Activated CD8-positive, alpha-beta memory T cell treated with anti-CD3 and anti-CD28 coated beads, Interleukin-2, amount 10 ng/mL, durations not matched to agents 7 days and 5 days (primary cell): ENCODE measurements around the gene AGAP2. TPM values are rescaled to one million over a fixed set of nuclear protein-coding genes. Genes with fewer than 3 reads are reported as not detected.
A peak's percentile ranks its signal among the peaks of the same experiment; 100 is the strongest.

ENCODE experiments used
- ATAC-seq: fragments of 150-1000 bp; cut with Tn5 transposase; one replicate; pipeline ENCODE4 v1.10.0; 2021; ENCODE audit warnings: moderate library complexity
- CTCF ChIA-PET: fragments of 350-600 bp; sonication (Branson Sonifier 250); formaldehyde crosslinking; loops from one replicate; lab custom pipeline; 2021; ENCODE audit warnings: antibody characterized with exemption; lab: Charles Lee
- DNase-seq: peaks from one replicate; pipeline ENCODE4 v3.0.0-alpha.2; 2020
- H3K27ac Mint-ChIP-seq: one replicate; pipeline ENCODE4 v1.8.0; 2021; ENCODE audit warnings: mild to moderate bottlenecking, mixed read lengths
- H3K27me3 Mint-ChIP-seq: one replicate; pipeline ENCODE4 v1.8.0; 2021; ENCODE audit warnings: mixed read lengths
- H3K36me3 Mint-ChIP-seq: one replicate; pipeline ENCODE4 v1.8.0; 2021; ENCODE audit warnings: mild to moderate bottlenecking, mixed read lengths
- H3K4me1 Mint-ChIP-seq: one replicate; pipeline ENCODE4 v1.8.0; 2021; ENCODE audit warnings: mixed read lengths
- H3K4me3 Mint-ChIP-seq: one replicate; pipeline ENCODE4 v1.8.0; 2021; ENCODE audit warnings: mild to moderate bottlenecking, moderate library complexity, mixed read lengths
- H3K9me3 Mint-ChIP-seq: one replicate; pipeline ENCODE4 v1.8.0; 2022; ENCODE audit warnings: low read depth, mixed read lengths
- total RNA-seq, 2 experiments: library from RNA; stranded (reverse); gene quantifications; one replicate each; pipeline ENCODE4 v1.2.3, GENCODE V29; 2021

AGAP2 gene
- total RNA-seq, 2 experiments from 2014 or later, result 70.7 to 72.7 TPM

DNA sequence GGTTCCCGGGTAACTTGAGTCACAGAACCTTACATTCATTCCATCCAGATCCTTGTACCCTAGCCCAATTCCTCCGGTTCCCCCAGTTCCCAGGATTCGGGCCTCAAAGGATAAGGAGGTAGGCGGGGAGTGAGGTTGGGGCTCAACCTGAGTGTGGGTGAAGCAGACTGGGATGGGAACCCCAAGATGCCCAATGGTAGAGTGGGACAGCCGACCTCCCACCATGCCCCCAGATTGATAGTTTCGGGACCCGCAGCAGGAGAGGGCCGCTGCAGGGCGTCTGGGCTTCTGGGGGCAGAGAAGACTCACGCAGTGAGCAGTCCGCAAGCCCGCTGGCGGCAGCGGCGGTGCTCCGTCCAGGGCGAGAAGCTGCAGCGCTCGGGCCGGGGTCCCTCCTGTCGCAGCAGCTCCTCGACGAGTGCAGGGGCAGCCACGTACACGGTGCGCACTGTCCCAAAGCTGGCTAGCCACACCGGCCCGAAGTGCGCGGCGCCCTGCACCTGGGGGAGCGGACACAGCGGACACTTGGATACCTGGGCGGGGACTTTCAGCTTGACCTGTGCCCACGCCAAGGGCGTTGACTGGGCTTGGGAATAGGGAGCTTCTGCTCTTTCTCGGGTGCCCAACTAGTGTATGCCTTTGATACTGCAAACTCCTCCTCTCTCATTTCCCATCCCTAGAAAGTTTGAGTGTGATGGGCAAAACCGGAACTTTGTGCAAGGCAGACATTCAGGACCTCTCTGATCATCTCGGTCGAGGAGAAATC is 27.3 kb upstream of the AGAP2 start:
- Mint-ChIP-seq H3K36me3 (peaks cover 16% of the 10 kb centered on the region), H3K4me1 (peaks cover 33% of the 10 kb centered on the region), H3K4me3 (peak overlapping the region; percentile 80), H3K9me3 (no peaks in the 10 kb centered on the region), H3K27ac (no peak overlapping the region), H3K27me3 (peaks cover 15% of the 10 kb centered on the region)
- DNase-seq (no peak), ATAC-seq (peak; percentile 24)
- CTCF ChIA-PET, result interaction anchor here (0.8 to 3.2 kb wide), 11 partner anchors 8 to 140 kb away, joined by 3 to 48 read pairs (median 4); partner anchors contain the start of gene MARCHF9

DNA sequence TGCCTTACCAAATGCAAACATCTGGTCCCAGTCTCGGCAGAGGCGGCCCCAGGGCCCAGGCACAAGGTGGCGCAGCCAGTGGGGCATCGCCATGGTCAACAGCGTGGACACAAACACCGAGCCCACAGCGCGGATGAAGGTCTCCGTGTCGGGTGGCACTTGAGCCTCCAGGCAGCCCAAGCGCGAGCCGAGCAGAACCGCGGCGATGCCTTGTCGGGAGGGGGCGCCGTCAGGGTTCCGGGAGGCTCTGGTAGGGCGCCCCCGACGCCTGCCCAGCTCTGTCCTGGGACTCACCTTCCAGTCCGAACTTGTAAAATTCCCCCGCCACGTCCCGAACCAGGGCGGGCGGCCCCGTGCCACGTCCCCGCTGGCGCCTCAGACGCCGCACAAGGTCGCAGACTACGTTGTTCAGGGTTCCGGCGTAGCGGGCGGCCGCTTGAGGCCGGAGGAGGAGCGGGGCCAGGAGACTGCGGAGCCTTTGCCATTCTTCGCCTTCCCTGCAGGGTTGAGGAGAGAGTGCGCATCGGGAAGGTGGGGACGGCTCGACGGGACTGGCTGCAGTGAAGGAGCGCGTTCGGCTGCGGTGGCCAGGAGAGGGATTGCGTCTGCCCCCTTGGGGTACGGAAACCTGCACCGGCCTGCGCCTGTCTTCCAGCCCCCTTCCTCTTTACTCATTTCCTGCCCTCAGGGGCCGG is 26.6 kb upstream of the AGAP2 start:
- peaks cover 28% of the 10 kb centered on the region for H3K4me1 Mint-ChIP-seq
- peak overlapping the region; percentile 69 for H3K27ac Mint-ChIP-seq
- H3K27me3 Mint-ChIP-seq, result peaks cover 15% of the 10 kb centered on the region
- ATAC-seq (peak; percentile 80), DNase-seq (peak; percentile 72)
- CTCF ChIA-PET, result interaction anchor here (0.8 to 3.5 kb wide), 13 partner anchors 9 to 134 kb away, joined by 3 to 48 read pairs (median 5); partner anchors contain the start of genes MARCHF9 and TSFM
- H3K4me3 Mint-ChIP-seq, result peak overlapping the region; percentile 80
- H3K9me3 Mint-ChIP-seq, result no peaks in the 10 kb centered on the region
- peaks cover 16% of the 10 kb centered on the region for H3K36me3 Mint-ChIP-seq

DNA sequence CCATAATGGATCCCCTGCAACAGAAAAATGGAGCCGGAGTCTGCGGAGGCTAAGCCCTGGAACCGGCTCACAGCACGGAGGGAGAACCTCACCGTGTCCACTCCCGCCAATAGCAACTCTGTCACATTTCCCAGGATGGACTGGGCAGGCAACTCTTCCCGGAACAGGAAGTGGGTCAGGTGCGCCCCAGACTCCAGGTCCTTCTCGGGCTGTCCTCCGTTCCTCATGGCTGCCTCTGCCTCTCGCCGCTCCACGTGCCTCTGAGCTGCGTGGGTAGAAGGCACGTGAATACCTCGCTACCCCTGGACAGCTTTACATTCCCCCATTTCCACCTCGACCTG is 26.1 kb upstream of the AGAP2 start:
- peaks cover 11% of the 10 kb centered on the region for H3K36me3 Mint-ChIP-seq
- ATAC-seq (peak; percentile 20), DNase-seq (no peak)
- peaks cover 23% of the 10 kb centered on the region for H3K4me1 Mint-ChIP-seq
- CTCF ChIA-PET, result interaction anchor here (0.8 to 3.5 kb wide), 10 partner anchors 8 to 134 kb away, joined by 3 to 19 read pairs (median 5); partner anchors contain the start of genes MARCHF9 and TSFM
- H3K4me3 Mint-ChIP-seq, result peak overlapping the region; percentile 80
- peak overlapping the region; percentile 69 for H3K27ac Mint-ChIP-seq
- no peaks in the 10 kb centered on the region for H3K9me3 Mint-ChIP-seq
- peaks cover 15% of the 10 kb centered on the region for H3K27me3 Mint-ChIP-seq

DNA sequence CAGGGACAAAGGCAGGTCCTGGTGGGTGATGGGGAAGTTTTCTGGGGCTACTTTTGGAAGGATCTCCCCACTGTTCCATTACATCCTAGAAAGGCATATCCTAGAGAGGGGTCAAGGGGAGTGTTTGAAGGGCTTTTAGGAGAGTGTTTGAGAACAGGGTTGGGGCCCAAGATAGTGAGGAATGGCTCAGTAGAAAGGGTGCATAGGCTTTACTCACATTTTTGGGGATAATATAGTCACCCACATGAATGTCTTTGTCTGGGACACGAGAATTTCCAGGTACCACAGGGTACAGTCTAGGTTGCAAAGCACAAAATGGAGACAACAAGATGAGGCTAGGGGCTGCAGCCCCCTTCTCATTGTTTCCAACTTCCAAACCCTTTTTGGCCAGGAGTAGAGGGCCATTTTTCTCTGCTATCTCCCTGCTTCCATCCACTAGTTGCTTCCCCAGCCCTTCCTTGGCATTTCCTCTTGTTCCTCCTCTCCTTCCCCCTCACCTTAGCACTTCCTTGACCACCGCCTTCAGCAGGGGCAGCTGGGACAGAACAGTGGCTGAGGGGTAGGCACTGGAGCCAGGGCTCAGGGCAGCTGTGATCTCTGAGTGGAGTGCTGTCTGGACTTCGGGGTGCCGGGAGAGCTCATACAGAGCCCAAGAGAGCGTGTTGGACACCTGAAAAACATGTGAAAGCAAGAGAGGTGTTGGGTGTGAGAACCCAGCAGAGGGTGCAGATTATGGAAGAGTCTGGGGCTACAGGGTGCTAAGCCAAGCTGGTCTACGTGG is 25.5 kb upstream of the AGAP2 start:
- DNase-seq, result no peak
- no peaks in the 10 kb centered on the region for H3K9me3 Mint-ChIP-seq
- peak overlapping the region; percentile 80 for H3K4me3 Mint-ChIP-seq
- CTCF ChIA-PET, result interaction anchor here (0.8 to 3.5 kb wide), 11 partner anchors 8 to 144 kb away, joined by 3 to 19 read pairs (median 5); partner anchors contain the start of genes MARCHF9 and TSFM
- no peak for ATAC-seq
- H3K4me1 Mint-ChIP-seq, result peaks cover 27% of the 10 kb centered on the region
- peaks cover 15% of the 10 kb centered on the region for H3K27me3 Mint-ChIP-seq
- no peak overlapping the region for H3K27ac Mint-ChIP-seq
- peaks cover 13% of the 10 kb centered on the region for H3K36me3 Mint-ChIP-seq

DNA sequence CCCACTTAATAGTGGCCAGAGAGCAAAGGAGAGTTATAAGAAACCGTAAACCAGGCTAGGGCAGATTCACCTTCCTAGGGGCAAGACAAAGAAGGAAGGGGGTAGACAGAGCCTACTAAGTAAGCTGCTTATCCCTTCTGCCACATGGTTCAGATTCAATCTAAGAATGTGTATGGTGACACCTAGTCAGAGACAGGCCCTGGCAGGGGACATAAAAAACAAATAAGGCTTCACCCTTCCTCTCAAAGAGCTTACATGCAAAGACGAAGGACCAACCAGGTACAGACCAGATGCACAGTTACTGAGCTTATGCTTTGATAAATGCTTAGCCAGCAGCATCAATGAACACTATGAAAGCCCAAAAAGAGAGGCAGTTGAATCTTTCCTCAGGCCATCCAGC is 23.9 kb upstream of the AGAP2 start:
- Mint-ChIP-seq H3K4me1 (peaks cover 27% of the 10 kb centered on the region), H3K36me3 (peaks cover 19% of the 10 kb centered on the region), H3K27ac (no peak overlapping the region), H3K9me3 (no peaks in the 10 kb centered on the region), H3K27me3 (peaks cover 15% of the 10 kb centered on the region), H3K4me3 (no peak overlapping the region)
- ATAC-seq (no peak), DNase-seq (no peak)
- CTCF ChIA-PET, result interaction anchor here (1.2 to 3.5 kb wide), 3 partner anchors 8 to 35 kb away, joined by 3 to 10 read pairs (median 3); partner anchors contain the start of genes MARCHF9 and TSFM

DNA sequence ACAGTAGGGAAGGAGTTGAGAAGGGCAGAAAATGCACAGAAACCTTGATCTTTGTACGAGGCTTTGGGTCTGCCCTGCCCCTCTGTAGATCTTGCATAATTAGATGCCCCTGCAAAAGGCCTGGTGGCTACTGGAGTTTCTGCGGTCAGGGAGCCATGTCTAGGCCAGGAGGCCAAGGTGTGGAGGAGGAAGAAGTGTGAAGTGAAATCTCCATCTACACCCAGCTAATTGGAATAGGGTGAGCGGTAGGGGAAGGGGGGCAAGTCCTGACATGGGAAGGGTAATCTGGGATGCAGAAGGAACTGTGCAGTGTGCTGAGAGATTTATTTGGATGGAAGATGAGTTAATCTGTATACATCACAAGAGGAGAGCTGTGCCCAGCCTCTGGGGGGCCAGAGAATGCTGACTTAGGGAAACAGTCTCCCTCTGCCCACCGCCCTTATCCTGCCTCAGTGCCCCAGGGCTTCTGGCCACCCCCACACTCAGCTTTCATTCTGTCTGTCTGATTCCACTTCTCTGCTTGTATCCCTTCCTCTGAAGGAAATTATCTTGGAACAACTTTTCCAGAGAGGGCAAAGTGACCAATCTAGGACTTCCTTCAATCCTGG is 23.0 kb upstream of the AGAP2 start:
- no peak overlapping the region for H3K4me3 Mint-ChIP-seq
- H3K4me1 Mint-ChIP-seq, result peaks cover 31% of the 10 kb centered on the region
- peaks cover 20% of the 10 kb centered on the region for H3K36me3 Mint-ChIP-seq
- CTCF ChIA-PET, result interaction anchor here (1.0 to 3.5 kb wide), 5 partner anchors 7 to 36 kb away, joined by 3 to 10 read pairs (median 3); partner anchors contain the start of genes MARCHF9, TSFM and TSPAN31
- H3K27me3 Mint-ChIP-seq, result peaks cover 10% of the 10 kb centered on the region
- DNase-seq (no peak), ATAC-seq (no peak)
- no peaks in the 10 kb centered on the region for H3K9me3 Mint-ChIP-seq
- no peak overlapping the region for H3K27ac Mint-ChIP-seq

DNA sequence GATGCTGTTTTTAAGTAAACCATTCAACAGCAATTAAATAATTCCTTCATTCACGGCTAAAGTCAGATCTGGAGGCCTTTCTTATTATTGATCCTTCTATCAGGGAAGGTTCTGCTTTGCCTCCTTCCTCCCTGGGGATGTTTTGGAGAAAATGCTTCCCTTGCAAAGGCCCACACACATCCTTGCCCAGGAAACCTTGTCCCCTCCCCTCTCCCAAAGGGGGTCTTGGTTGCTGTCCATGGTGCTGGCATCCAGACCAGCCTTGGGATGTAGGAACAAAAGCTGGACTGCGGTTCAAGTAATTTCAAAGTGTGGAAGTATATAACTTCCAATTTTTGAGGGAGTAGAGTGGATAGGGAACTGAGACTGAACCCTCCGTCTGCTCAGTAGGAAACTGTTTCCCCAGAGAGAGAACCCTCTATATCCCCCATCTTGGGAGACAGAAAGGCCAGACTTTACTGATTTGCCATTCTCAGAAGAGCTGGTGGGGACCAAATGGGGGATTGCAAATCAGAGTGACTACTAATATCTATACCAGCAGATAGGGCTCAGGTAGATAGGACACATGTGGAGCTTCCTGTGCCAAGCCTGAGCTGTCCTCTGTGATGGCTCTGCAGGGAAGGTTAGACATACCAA is 21.9 kb upstream of the AGAP2 start:
- Mint-ChIP-seq H3K4me1 (peaks cover 30% of the 10 kb centered on the region), H3K9me3 (no peaks in the 10 kb centered on the region), H3K36me3 (peaks cover 20% of the 10 kb centered on the region), H3K4me3 (no peak overlapping the region), H3K27me3 (peaks cover 3% of the 10 kb centered on the region), H3K27ac (no peak overlapping the region)
- CTCF ChIA-PET, result interaction anchor here (1.0 to 2.2 kb wide), 11 partner anchors 11 to 153 kb away, joined by 3 to 10 read pairs (median 4); partner anchors contain the start of genes TSFM and TSPAN31
- DNase-seq (no peak), ATAC-seq (no peak)

DNA sequence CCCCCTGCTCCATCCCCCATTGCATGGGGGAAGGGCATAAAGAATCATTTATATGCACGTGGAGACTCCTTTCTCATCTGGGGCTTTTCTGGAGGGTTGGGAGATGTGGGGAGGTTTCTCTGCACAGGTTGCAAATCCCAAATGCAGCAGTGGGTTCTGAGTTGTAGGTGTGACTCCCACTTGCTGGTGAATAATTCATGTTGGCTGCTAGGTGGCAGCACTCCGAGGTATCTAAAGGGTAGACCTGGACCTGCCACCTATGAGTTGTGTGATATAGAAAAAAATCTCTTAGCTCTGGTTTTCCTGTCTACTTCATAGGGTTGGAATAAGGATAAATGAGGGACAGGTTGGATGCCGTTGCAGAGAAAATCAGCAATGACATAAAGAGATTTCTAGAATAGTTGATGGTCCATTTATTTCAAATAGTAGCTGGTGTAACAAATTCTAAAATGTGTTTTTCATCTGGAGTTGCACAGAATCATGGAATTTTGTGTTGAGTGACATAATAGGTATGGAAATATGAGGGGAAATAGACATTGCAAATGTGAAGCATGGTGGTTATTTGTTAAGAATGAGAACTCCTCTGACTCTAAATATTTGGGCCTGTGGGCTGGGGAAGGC is 20.9 kb upstream of the AGAP2 start:
- H3K27ac Mint-ChIP-seq, result no peak overlapping the region
- H3K9me3 Mint-ChIP-seq, result no peaks in the 10 kb centered on the region
- no peak for ATAC-seq
- no peak overlapping the region for H3K4me3 Mint-ChIP-seq
- H3K27me3 Mint-ChIP-seq, result no peaks in the 10 kb centered on the region
- peaks cover 26% of the 10 kb centered on the region for H3K4me1 Mint-ChIP-seq
- CTCF ChIA-PET, result interaction anchor here (0.6 to 2.2 kb wide), 24 partner anchors 8 to 447 kb away, joined by 3 to 11 read pairs (median 4); partner anchors contain the start of genes AVIL, EEF1AKMT3, METTL1 and TSFM
- peaks cover 21% of the 10 kb centered on the region for H3K36me3 Mint-ChIP-seq
- DNase-seq, result no peak

DNA sequence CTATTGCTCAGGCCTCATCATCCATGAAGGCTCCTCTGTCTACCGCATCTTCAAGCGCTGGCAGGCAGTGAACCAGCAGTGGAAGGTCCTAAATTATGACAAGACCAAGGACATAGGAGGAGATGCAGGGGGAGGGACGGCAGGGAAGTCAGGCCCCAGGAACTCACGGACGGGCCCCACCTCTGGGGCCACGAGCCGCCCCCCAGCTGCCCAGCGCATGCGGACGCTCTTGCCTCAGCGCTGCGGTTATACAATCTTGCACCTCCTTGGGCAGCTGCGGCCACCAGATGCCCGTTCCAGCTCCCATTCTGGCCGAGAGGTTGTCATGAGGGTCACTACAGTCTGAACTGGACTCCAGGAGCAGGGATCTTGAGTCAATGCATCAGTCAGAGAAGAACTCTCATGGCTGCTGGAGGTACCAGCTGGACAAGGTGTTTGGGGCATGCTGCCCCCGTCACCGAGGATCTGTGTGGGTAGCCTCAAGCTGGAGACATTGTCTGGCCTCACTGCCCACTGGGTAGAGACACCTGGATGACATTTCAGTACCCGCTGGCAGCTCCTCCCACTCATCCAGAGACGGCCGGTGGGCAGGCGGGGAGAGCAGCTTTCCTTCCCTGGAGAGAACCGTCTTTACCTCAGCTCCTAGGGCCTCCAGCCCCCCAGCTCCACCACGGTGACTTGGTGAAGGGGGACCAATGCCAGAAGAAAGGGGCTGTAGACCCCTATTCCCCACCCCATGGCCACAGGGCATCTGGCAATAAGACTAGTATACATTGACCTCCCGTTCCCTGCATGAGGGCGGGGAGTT is 20.2 kb upstream of the AGAP2 start:
- CTCF ChIA-PET, result interaction anchor here (0.8 to 2.2 kb wide), 14 partner anchors 9 to 175 kb away, joined by 3 to 11 read pairs (median 5); partner anchors contain the start of genes AVIL and EEF1AKMT3
- DNase-seq (no peak), ATAC-seq (no peak)
- H3K9me3 Mint-ChIP-seq, result no peaks in the 10 kb centered on the region
- H3K36me3 Mint-ChIP-seq, result peaks cover 22% of the 10 kb centered on the region
- H3K4me1 Mint-ChIP-seq, result peaks cover 26% of the 10 kb centered on the region
- no peak overlapping the region for H3K4me3 Mint-ChIP-seq
- H3K27ac Mint-ChIP-seq, result no peak overlapping the region
- no peaks in the 10 kb centered on the region for H3K27me3 Mint-ChIP-seq

DNA sequence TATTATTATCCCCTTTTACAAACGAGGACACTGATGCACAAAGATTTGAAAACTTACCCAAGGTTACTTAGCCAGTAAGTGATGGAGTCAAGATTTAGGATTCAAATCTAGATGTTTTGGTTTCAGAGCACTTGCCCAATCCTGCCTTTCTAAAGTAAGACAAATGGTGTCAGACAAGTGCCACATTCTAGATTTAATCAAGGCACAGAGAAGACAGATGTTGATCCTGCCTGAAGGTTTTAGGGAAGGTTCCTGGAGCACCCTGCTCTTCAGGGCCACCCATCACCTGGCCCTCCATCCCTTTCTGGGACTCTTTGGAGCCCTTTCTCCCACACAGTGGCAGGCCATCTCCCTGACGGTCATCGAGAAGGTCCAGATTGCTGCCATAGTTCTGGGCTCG is 19.2 kb upstream of the AGAP2 start:
- no peak overlapping the region for H3K4me3 Mint-ChIP-seq
- peaks cover 17% of the 10 kb centered on the region for H3K36me3 Mint-ChIP-seq
- H3K4me1 Mint-ChIP-seq, result peaks cover 35% of the 10 kb centered on the region
- DNase-seq (no peak), ATAC-seq (no peak)
- H3K27ac Mint-ChIP-seq, result no peak overlapping the region
- no peaks in the 10 kb centered on the region for H3K9me3 Mint-ChIP-seq
- H3K27me3 Mint-ChIP-seq, result no peaks in the 10 kb centered on the region
- CTCF ChIA-PET, result interaction anchor here (1.2 to 2.9 kb wide), 5 partner anchors 9 to 45 kb away, joined by 3 to 48 read pairs (median 17); partner anchors contain the start of genes CYP27B1 and TSPAN31
